Endometrial microvascular endothelial cells (primary cell): ENCODE results near the gene MRPL58. TPM values are rescaled to one million over a fixed set of nuclear protein-coding genes. Genes with fewer than 3 reads are reported as not detected.
"Not testable (repeated sequence)": the region's sequence is repeated elsewhere in the genome, so short reads cannot be mapped to it uniquely, and the experiment has no call there.

Experiments used
- in situ Hi-C: cut with HindIII; loops from 2 replicates; pipeline ENCODE4 v1.10.0; 2017; ENCODE audit warnings: low sequenced_read_pairs, low pct_unique_long_range_greater_than_20kb; ENCODE audit errors: inconsistent ontology term
- total RNA-seq: library from RNA; depleted of rRNA; stranded (reverse); fragments of >200 nt; gene quantifications from one replicate; pipeline ENCODE4 v1.2.3, GENCODE V29; 2015; ENCODE audit errors: inconsistent ontology term

The MRPL58 gene
- total RNA-seq, 1 donor from 2014 or later: 57.1 TPM

- in situ Hi-C loops: not testable (repeated sequence)
These were observed 29.7 kb upstream of the MRPL58 start for GRCh38 chr17:74982663-74983313.

- in situ Hi-C loops: no loop called here
These were observed 26.3 kb upstream of the MRPL58 start for GRCh38 chr17:74986206-74986576.

GRCh38 chr17:74987418-74987908 lies 25.0 kb upstream of the MRPL58 start, which contains the start of gene CDR2L:
Gene CDR2L (plus strand): TSS chr17:74987632. CDS start chr17:74988044, 412 bp downstream.
- in situ Hi-C loops: no loop called here

- in situ Hi-C loops: no loop called here
These were observed 24.4 kb upstream of the MRPL58 start for GRCh38 chr17:74987909-74988711.

- in situ Hi-C loops: no loop called here
These were observed 21.8 kb upstream of the MRPL58 start for GRCh38 chr17:74990581-74991105.

GRCh38 chr17:74992223-74992622 lies 20.2 kb upstream of the MRPL58 start:
- in situ Hi-C loops: no loop called here

- in situ Hi-C loops: no loop called here
These were observed 18.0 kb upstream of the MRPL58 start for GRCh38 chr17:74994440-74994839.

- in situ Hi-C loops: no loop called here
These were observed 16.6 kb upstream of the MRPL58 start for GRCh38 chr17:74995847-74996246.

- in situ Hi-C loops: no loop called here
These were observed 13.7 kb upstream of the MRPL58 start for GRCh38 chr17:74998783-74999182.

- in situ Hi-C loops: no loop called here
These were observed 12.9 kb upstream of the MRPL58 start for GRCh38 chr17:74999523-74999922.

- in situ Hi-C loops: no loop called here
These were observed 10.3 kb upstream of the MRPL58 start for GRCh38 chr17:75001915-75002843.

GRCh38 chr17:75003070-75003956 lies 9.2 kb upstream of the MRPL58 start:
- in situ Hi-C loops: no loop called here

- in situ Hi-C loops: no loop called here
These were observed 8.5 kb upstream of the MRPL58 start for GRCh38 chr17:75003957-75004355.

GRCh38 chr17:75004371-75004770 lies 8.1 kb upstream of the MRPL58 start:
- in situ Hi-C loops: no loop called here

- in situ Hi-C loops: no loop called here
These were observed 7.2 kb upstream of the MRPL58 start for GRCh38 chr17:75005291-75005690.

GRCh38 chr17:75006084-75006483 lies 6.4 kb upstream of the MRPL58 start:
- in situ Hi-C loops: not testable (repeated sequence)

GRCh38 chr17:75006653-75007052 lies 5.8 kb upstream of the MRPL58 start:
- in situ Hi-C loops: no loop called here

GRCh38 chr17:75008373-75008772 lies 4.1 kb upstream of the MRPL58 start:
- in situ Hi-C loops: no loop called here
